GM19468 (cell line): Measurements from ENCODE around the gene NFATC2IP.
"Not testable (repeated sequence)": the region's sequence is repeated elsewhere in the genome, so short reads cannot be mapped to it uniquely, and the experiment has no call there.

Experiments used
- ATAC-seq: cut with Tn5 transposase; IDR thresholded peaks from one replicate; pipeline ENCODE4 v1.9.1; 2021; ENCODE audit warnings: mild to moderate bottlenecking, moderate library complexity, moderate number of reproducible peaks; ENCODE audit not compliant: unreplicated experiment; ENCODE audit errors: extremely low read depth

NFATC2IP gene

DNA sequence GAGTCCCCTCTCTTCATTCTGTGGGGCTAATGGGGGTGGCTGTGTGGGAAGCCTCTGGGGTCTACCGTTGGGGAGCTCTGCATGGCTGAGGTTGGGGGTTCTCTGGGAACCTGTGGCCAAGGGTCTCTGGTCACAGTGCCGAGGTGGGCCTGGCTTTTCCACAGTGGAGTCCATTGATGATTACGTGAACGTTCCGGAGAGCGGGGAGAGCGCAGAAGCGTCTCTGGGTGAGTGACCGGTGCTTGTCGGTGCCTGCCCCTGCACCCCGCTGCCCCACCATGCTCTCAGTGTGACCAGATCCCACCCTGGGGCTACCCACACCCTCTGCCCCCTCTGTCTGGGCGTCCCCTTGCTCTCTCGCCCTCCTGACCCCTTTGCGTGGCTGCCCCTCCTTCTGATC, 38.6 kb downstream of the NFATC2IP start:
- no peak for ATAC-seq

DNA sequence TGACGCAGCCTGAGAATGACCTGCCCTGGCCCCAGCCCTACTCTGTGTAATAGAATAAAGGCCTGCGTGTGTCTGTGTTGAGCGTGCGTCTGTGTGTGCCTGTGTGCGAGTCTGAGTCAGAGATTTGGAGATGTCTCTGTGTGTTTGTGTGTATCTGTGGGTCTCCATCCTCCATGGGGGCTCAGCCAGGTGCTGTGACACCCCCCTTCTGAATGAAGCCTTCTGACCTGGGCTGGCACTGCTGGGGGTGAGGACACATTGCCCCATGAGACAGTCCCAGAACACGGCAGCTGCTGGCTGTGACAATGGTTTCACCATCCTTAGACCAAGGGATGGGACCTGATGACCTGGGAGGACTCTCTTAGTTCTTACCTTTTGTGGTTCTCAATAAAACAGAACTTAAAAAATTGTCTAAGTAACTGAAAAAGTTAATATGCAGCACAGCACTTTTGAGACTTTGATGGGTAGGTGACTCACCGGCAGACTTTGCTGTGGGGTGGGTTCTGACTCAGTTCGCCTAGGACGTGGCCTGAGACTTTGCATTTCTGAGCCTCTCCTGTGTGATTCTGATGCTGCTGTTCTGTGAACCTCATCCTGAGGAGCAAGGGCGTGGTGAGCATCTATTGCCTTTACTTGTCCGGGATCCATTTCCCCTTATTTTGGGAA, 39.8 kb downstream of the NFATC2IP start:
- no peak for ATAC-seq

DNA sequence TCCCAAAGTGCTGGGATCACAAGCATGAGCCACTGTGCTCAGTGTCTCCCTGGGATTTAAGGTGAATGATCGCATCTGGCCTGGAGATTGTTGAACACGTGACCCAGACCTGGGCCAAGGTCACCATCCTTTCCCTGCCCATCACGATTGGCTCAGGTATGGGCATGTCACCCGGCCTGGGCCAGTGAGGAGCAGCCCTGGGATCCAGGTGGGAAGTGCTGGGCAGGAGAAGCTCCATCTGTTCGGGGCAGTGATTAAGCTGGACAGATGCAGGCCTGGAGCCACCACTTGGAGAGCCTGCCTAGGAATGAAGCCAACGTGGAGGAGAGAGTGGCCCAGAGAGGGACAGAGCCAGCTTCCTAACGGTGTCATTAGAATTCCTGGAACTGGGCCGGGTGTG, 41.0 kb downstream of the NFATC2IP start:
- ATAC-seq, result no peak

GRCh38 chr16:28992496-28992895, 41.8 kb downstream of the NFATC2IP start:
- ATAC-seq, result no peak

GRCh38 chr16:28998837-28999236, 48.1 kb downstream of the NFATC2IP start:
- ATAC-seq, result no peak

GRCh38 chr16:28999577-28999976, 48.8 kb downstream of the NFATC2IP start:
- no peak for ATAC-seq

GRCh38 chr16:29000019-29000418, 49.3 kb downstream of the NFATC2IP start:
- no peak for ATAC-seq

GRCh38 chr16:29004496-29005139, 53.9 kb downstream of the NFATC2IP start:
- ATAC-seq, result not testable (repeated sequence)

DNA sequence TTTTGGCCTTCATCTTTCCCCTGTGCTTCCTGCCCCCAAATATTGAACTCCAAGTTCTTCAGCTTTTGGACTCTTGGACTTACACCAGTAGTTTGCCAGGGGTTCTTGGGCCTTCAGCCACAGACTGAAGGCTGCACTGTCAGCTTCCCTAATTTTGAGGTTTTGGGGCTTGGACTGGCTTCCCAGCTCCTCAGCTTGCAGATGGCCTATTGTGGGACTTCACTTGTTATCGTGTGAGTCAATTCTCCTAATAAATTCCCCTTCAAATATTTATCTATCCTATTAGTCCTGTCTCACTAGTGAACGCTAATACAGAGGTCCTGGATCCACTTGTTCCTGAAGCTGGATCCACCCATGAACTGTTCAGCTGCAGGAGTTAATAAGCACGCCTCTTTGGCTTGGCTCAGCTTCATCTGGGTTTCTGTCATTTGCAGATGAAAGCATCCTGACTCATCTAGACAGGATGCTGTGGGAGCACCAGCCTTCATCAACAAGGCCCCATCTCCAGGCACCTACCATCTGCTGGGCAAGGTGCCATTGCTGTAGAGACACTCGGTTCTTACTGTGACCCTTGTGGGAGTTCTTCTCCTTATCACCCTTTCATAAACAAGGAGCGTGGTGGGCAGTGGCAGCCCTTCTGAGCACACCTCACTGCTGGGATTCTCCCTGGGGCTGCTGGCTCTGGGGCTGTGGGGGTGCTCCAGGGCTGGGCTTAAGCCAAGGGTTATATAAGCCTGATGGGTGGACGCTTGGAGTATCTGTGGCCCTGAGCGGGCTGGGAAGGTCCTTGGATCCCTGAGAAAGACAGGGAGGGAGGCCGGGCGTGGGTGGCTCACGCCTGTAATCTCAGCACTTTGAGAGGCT, 57.2 kb downstream of the NFATC2IP start:
- no peak for ATAC-seq

DNA sequence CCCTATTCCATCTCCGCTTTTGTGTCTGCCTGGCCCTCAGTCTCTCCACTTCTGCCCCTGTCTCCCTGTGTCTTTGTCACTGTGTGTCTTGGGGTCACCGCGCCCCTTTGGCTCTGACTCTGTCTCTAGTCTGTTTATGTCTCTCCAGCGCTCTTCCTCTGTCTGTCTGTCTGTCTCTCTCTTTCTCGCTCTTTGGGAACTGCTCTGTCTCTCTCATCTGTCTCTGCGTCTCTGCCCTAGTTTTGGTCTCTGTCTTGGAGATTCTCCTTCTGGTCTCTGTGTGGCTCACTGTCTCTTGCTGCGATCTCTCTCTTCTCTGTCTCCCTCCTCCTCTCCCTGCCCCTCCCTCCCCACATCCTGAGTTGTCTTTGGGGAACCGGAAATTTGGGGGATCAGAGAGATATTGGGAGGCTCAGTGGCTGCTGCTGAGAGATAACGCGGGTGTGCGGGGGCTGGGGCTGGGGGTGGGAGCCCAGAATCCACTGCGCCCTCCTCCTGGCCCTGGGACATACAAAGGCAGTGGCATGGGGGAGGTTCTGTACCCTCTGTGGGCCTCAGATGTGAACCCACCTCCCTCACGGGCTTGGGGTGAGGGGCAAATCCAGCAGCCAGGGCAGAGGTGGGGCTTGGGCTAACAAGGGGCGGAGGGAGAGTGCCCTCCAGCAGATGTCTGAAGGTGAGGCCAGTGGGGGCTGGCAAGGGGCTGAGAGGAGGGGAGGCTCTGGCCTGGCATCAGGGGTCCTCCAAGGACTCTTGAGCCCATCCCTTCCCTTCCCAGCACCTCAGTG, 58.5 kb downstream of the NFATC2IP start:
- no peak for ATAC-seq

DNA sequence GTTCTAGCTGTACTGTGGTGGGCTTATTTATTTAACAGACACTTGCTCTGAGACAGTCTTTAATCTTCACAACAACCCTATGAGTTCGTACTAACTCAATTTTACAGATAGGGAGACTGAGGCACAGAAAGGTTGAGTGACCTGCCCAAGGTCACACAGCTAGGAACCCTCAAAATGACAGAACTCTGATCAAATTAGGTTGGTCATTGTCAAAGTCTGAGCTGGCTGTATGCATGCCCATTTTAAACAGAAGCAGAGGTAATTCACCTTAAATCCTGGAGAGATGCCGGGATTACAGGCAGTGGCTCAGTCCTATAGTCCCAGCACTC, 59.1 kb downstream of the NFATC2IP start:
- no peak for ATAC-seq

DNA sequence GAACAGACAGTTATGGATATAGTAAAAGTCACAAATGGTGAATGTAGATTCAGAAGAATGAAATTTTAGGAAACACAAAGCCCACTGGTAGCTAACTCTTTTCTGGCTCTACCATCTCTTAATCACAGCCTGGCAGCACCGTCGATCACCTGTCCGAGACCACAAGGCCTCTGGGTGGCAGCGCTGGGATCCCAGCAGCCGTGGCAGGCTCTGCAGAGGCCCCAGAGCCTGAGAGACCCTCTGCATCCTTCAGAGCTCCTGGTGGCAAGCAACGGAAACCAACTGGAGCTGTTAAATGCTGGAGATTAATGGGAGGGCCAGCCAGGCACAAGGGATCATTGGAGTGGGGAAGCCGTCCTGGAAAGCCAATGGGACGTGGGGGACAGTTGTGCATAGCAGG, 60.4 kb downstream of the NFATC2IP start:
- ATAC-seq, result no peak

DNA sequence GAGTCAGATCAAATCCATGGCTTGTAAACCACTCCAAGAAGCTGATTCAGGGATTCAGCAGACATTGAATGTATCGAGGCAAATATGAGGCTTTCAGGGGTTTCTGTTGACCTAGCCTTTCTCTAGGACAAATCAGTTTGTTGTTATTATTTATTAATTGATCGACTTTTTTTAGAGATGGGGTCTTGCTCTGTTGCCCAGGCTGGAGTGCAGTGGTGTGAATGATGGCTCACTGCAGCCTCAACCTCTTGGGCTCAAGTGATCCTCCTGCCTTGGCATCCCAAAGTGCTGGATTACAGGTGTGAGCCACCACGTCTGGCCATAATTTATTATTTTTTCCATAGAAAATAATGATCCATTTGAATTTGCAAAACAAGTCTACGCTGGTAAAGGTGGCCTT, 61.1 kb downstream of the NFATC2IP start:
- no peak for ATAC-seq

DNA sequence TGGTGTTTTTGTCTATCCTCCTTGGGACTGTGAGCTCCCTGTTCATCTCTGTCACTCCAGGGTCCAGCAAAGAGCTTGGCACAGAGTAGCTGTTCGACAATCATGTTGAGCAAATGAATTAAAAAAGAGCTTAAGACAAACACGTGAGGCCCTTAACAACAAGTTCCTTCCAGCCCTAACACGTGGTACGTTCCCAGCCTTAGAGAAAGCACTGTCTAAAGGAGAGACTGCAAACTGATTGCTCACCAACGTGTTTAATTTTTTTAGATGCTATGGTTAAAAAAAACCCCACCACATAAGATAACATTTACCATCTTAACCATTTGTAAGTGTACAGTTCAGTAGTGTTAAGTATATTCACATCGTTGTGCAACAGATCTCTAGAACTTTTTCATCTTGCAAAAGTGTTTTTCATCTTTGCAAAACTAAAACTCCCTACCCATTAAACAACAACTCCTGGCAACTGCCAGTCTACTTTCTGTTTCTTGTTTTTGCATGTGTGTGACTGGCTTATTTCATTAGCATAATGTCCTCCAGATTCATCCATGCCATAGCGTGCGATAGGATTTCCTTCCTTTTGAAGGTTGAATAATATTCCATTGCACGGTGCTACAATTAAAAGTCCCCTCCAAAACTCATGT, 62.3 kb downstream of the NFATC2IP start:
- no peak for ATAC-seq

GRCh38 chr16:29014561-29015069, 63.9 kb downstream of the NFATC2IP start:
- ATAC-seq, result no peak
